OCI-M1 (cell line): Measurements from ENCODE around the gene LPA.
"Not testable (repeated sequence)": the region's sequence is repeated elsewhere in the genome, so short reads cannot be mapped to it uniquely, and the experiment has no call there.

Source experiments
- DNase-seq: peaks from one replicate; lab custom pipeline; 2025; lab: John Stamatoyannopoulos, UW

The LPA gene, protein sequence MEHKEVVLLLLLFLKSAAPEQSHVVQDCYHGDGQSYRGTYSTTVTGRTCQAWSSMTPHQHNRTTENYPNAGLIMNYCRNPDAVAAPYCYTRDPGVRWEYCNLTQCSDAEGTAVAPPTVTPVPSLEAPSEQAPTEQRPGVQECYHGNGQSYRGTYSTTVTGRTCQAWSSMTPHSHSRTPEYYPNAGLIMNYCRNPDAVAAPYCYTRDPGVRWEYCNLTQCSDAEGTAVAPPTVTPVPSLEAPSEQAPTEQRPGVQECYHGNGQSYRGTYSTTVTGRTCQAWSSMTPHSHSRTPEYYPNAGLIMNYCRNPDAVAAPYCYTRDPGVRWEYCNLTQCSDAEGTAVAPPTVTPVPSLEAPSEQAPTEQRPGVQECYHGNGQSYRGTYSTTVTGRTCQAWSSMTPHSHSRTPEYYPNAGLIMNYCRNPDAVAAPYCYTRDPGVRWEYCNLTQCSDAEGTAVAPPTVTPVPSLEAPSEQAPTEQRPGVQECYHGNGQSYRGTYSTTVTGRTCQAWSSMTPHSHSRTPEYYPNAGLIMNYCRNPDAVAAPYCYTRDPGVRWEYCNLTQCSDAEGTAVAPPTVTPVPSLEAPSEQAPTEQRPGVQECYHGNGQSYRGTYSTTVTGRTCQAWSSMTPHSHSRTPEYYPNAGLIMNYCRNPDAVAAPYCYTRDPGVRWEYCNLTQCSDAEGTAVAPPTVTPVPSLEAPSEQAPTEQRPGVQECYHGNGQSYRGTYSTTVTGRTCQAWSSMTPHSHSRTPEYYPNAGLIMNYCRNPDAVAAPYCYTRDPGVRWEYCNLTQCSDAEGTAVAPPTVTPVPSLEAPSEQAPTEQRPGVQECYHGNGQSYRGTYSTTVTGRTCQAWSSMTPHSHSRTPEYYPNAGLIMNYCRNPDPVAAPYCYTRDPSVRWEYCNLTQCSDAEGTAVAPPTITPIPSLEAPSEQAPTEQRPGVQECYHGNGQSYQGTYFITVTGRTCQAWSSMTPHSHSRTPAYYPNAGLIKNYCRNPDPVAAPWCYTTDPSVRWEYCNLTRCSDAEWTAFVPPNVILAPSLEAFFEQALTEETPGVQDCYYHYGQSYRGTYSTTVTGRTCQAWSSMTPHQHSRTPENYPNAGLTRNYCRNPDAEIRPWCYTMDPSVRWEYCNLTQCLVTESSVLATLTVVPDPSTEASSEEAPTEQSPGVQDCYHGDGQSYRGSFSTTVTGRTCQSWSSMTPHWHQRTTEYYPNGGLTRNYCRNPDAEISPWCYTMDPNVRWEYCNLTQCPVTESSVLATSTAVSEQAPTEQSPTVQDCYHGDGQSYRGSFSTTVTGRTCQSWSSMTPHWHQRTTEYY (N-terminal part only)

DNA sequence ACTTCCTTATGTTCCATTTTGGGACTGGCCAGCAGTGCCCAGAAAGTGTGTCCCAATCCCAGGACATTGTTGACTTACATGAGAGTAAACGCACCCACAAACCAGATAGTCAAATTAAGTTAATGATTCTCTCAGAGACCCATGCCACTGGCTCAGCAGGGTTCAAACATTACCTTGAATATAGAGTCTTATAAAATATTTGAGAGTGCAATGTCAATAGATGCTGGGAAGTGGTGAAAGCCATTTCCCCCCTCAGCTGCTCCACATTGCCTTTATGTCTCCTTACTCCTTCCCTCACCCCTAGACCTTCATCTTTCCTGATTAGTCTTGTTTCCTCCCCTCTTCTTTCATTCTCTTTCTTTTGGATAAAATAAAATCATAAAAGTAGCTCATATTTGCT, at the start of gene LPA:
Gene LPA (minus strand): TSS at position 78 of the 400 bp plus-strand sequence. CDS start 61 bp downstream, at position 17.
- not testable (repeated sequence) for DNase-seq

DNA sequence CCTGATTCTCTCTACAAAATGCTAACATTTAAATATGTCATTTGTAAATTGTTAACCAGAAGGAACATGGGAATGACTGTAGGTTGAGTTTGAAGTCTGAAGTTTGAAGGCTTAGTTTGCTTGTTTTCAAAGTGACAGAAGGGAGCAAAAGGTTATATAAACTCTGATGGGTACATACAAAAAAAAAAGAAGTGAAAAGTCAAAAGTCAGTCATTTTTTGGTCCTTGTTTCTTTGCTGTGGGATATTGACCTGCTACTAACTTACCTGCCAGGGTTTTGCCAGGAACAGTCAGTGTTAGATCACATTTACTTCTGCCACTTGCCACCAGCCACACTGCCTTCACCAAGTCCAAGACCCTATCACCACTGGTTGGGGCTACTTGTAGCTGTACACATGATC, 44.9 kb upstream of the LPA start:
- DNase-seq, result not testable (repeated sequence)

DNA sequence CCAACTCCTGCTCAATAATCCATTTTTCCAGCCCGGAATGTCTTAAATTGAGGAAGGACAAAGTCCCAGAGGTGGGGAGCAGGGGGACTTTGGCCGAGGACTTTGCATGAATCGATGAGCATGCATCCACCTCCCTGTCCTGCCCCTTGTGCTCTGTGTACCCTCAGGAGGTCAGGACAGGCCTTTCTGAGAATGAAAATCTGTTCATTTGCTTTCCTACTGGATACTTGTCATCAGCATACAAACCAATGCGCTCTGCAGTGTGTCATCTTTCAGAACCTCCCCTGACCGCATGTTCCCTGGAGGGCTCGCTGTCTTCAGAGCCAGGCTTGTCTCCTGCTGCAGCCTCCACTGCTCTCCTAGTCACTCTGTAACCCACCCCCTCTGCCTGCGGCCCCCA, 40.6 kb upstream of the LPA start:
- DNase-seq, result not testable (repeated sequence)

DNA sequence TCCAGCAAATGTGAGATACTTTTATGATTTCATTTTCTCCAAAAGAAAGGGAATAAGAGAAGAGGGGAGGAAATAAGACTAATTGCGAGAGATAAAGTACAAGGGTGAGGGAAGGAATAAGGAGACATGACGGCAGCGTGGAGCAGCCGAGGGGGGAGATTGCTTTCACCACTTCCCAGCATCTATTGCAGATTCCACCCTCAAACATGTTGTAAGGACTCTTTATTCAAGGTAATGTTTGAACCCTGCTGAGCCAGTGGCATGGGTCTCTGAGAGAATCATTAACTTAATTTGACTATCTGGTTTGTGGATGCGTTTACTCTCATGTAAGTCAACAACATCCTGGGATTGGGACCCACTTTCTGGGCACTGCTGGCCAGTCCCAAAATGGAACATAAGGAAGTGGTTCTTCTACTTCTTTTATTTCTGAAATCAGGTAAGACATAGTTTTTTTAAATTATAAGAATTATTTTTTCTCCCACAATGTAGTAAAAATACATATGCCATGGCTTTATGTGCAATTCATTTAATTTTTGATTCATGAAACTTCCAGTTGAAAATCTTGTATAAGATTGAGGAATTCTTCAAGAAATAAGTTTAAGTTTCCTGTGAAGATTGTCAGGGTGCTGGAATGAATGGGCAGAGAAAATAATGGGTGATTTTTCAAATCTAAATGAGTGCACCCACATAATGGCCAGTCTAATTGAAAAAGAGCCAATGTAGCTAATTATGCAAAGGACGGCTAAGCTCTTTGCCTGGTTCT, 38.0 kb upstream of the LPA start, which contains the start of gene PLG:
Gene PLG (plus strand): TSS at position 327 of the 763 bp plus-strand sequence. CDS start 61 bp downstream, at position 388.
- not testable (repeated sequence) for DNase-seq

DNA sequence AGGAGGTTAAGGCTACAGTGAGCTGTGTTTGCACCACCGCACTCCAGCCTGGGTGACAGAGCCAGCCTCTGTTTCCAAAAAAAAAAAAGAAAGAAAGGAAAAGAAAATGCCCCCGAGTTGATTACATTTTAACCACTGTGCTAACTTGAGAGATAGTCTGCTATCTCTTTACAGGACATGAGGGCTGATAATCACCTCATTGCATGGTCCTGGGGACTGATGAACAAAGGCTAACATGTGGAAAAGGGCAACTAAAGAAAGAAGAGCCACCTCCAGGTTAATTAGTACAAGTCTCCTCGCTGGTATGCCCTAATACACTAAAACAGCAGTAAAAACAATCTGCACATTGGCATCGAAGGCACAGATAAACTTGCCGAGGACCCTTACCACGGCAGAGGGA, 33.8 kb upstream of the LPA start:
- DNase-seq, result no peak

DNA sequence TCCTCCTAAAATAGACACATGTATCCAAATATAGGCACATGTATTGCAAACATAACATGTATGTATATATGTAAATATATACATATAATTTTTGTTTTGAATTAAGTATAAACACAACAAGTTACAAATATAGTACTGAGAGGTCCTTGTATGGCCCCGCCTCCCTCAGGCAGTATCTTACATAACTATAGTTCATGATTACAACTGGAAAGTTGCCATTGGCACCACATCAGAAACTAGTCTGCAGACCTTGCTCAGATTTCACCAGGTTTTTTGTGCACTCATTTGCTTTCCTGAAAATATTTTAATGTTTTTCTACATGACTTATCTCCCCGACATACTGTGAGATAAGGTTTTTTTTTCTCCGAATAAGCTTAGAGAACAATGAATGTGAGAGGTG, 32.8 kb upstream of the LPA start:
- DNase-seq, result not testable (repeated sequence)

DNA sequence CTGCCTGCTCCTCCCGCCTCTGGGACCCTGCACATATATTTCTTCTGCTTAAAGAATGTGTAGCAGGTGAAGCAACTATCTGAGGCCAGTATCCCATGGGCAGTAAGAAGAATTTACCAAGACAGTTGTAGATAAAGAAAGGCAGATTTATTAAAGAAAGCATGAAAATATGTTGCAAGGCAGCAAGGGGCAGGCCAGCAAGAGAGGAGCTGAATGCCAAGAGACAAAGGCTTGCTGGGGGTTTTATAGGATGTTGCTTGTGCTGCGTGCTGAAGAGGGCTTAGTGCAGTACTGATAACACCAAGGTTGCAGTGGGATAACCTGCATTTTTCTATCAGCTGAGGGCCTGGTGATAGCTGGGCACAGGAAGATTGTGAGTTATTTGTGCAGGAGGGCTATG, 31.5 kb upstream of the LPA start:
- not testable (repeated sequence) for DNase-seq

DNA sequence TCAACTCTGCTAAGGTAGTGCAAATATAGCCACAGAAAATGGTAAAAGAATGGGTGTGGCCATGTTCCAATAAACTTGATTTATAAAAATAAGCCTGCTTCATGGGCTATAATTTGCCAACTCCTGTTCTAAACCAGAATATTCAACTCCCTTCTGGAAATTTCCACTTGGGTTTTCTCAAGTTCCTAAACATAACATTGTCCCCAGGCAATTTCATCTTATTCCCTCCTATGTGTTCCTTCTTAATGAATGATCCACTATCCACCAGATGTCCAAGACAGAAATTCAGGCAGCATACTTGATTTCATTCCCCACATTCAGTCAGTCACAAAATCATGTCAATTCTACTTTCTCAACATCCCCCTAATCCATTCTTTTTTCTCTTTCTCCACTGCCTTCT, 30.9 kb upstream of the LPA start:
- DNase-seq, result not testable (repeated sequence)

DNA sequence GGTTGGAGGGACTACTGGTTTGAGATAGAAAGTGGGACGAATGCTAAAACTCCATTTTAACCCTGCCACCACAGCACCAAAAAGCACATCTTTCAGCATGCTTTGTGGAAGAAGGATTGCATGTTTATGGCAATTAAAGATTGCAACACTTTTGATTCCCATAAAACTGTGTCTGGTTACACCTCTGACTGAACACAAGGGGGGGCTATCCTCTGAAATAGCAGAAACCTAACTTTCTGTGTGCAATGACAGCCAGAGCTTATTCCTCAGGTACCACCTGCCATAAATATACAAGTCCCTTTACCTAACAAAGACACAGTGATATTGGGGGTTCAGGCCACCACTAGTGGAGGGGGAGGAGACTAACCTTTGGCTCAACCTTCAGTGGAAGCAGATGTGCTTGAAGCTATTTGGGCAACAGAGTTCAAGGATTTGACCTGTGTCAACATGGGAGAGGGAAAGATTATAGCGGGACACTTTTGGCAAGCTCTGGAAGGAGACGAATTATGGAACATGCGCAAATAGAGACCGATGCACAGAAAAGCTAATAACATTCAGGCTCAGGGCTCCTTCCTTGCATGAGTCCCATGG, 28.4 kb upstream of the LPA start:
- DNase-seq, result peak; percentile 21

DNA sequence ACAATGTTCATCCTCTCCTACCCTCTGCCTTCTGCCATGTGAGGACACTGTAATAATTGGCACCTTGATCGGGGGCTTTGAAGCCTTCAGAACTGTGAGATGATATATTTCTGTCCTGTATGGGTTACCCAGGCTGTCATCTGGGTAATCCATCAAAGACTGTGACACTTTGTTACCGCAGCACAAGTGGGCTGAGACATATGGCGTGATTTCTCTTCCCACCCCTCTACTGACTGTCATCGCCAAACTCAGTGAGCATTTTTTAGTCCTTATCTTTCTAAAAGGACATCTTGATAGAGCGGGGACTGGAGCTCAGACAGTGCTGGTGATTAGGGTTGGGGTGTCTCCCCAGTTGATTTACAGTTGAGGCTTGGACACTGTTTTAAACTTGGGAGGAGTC, 27.5 kb upstream of the LPA start:
- no peak for DNase-seq

DNA sequence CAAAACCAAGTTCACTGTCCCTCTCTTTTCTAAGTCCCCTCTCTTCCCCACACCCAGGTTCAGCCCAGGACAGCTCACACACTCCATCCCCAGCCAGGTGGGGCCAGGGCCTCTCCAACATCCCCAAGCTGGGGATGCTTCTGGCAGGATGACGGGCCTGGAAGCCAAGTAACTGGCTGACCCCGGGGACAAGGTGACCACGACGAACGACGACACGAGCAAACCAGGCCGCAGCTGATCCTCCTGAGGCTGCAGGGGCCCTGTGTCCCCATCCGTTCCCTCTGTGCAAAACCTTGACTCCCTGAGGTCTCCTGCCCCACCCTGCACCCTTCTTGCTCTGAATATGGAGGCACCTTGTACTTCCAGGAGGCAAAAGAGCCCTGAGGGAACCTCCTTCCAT, 26.4 kb upstream of the LPA start:
- no peak for DNase-seq

DNA sequence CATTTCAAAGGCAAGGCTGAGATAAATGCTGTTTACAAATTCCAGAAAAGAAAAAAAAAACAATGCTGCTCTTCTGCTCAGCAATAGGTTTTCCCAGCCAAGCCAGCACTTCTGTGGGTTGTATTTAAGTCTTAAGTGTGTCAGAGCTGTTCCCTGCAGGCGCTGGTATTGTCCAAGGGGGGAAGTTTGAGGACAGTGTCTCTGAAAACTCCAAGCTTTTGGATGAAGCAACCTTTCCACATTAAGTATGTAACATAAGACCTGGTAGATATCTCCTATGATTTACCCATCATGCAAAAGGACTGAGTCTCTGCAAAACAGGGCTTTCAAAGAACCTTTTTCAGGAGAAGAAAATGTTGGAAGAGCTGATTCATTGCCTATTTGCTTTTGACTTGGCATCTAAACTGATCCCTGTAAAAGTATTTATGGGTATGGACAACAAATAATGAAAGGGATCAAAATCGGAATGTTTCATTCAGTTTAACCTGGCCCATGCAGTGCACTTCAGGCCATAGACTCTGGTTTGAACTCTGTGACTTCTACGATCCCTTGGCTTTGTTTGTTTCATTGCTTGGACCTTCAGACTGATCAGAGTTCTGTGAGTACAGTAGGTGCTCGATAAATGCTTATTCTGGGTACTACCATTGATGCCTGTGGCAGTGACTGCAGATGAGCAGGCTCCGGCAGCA, 21.8 kb upstream of the LPA start:
- no peak for DNase-seq

DNA sequence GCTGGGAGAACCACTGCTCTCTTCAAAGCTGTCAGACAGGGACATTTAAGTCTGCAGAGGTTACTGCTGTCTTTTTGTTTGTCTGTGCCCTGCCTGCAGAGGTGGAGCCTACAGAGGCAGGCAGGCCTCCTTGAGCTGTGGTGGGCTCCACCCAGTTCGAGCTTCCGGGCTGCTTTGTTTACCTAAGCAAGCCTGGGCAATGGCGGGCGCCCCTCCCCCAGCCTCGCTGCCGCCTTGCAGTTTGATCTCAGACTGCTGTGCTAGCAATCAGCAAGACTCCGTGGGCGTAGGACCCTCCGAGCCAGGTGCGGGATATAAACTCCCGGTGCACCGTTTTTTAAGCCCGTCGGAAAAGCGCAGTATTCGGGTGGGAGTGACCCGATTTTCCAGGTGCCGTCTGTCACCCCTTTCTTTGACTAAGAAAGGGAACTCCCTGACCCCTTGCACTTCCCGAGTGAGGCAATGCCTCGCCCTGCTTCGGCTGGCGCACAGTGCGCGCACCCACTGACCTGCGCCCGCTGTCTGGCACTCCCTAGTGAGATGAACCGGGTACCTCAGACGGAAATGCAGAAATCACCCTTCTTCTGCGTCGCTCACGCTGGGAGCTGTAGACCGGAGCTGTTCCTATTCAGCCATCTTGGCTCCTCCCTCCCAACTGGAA, 21.2 kb upstream of the LPA start:
- DNase-seq, result not testable (repeated sequence)

DNA sequence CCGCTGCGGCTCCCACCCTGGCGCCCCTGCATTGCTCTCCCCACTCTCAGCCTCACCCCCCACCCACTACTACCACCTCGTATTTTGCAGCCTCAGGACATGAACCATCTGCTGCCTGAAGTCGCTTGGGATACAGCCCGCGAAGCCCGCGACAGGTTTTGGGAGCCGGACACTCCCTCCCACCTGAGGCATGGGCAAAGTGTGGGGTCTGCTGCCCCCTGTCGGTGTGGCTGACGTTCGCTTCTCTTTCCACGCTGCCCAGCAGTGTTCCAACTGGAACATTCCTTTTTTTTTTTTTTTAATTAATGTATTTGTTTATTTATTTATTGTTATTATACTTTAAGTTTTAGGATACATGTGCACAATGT, 15.3 kb upstream of the LPA start:
- DNase-seq, result no peak

DNA sequence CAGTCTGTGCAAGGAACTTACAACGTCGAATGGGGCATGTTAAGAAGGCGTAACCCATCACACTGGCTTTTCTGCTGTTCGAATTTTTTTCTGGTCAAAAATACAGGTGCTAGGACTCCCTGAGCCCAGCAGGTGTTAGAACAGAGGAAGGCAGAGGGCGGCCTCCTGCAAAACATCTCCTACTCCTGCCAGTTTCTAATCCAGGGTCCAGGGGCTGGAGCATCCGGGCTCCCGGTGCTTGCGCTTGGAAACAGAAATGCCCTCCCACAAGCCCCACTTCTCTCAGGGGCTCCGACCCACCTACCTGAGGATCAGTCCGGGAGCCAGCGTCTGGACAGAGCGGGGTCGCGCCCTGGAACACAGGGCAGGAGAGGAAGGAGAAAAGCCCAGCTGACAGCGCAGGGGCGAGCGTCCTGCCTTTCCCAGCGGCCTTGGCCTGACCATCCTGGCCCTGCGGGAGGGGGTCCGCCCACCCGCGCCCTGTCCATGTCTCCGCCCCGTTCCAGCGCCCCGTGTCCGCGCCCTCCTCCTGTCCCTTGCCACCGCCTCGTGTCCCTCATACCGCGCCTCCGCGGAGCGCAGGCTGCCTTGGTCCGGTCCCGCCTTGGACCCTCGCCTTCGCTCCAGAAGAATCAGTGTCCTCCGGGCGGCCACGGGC, 14.8 kb upstream of the LPA start:
- DNase-seq, result no peak

DNA sequence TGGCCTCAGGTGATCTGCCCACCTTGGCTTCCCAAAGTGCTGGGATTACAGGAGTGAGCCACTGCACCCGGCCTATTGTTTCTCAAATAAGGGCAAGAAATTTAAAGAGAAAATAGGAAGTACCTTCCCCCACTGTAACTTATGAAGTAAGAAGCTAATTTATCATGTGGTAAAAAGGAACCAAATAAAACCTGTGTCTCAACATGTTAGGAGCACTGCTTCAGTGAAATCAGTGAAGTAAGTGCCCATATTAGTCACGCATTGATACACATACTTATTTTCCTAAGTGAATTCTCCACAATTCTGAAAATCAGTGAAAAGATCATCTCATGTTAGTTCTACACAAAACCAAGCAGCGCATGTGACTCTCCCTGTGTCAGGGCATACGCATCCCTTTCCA, 14.2 kb upstream of the LPA start:
- DNase-seq, result no peak

DNA sequence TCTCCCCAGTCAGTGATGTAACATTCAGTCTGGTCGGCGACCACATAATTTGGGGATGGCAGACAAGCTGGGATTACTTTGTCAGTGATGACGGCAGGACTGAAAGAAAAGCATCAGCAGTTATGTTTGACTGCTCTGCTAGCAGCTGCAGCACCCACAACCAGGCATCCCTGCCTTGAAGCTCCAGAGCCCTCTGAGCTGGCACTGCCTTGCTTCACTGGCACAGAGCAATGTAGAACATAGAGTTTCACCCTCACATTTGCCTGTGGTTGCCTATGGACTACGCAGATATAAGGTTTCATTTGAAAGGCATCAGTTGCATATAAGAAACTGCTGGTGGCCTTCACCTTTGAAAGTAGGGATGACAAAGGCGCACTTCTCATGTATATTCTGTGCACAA, 12.3 kb upstream of the LPA start:
- DNase-seq, result not testable (repeated sequence)

DNA sequence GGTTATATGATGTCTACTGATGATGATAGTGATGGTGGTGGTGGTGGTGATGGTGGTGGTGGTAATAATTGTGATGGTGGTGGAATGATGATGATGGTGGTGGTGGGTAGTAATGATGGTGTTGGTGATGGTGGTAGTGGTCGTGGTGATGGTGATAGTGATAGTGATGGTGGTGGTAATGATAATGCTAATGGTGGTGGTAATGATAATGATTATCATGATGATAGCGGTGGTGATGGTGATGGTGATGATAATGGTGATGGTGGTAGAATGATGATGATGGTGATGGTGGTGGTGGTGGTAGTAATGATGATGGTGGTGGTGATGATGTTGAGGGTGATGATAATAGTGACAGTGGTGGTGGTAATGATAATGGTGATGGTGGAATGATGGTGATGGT, 4.5 kb upstream of the LPA start:
- no peak for DNase-seq
